C4-2B (cell line): ENCODE data around the gene IL1RAPL2.

ENCODE experiments used
- H3K27ac ChIP-seq: fragments of 450-650 bp; 2 replicates; pipeline ENCODE4 v1.5.1; 2017
- CTCF ChIP-seq: fragments of 450-650 bp; conservative IDR thresholded peaks from 2 replicates; pipeline ENCODE4 v1.5.1; 2017; ENCODE audit warnings: mild to moderate bottlenecking
- ZFX ChIP-seq: fragments of 450-650 bp; IDR thresholded peaks from 2 replicates; pipeline ENCODE4 v1.6.1; 2017

Gene IL1RAPL2

GRCh38 chrX:104679175-104679574 is 113.2 kb downstream of the IL1RAPL2 start:
- TF ChIP-seq CTCF: no peak
- no peak for TF ChIP-seq ZFX
- no peak overlapping the region for H3K27ac ChIP-seq

- TF ChIP-seq ZFX: no peak
- TF ChIP-seq CTCF: no peak
- H3K27ac ChIP-seq: no peak overlapping the region
Observed at GRCh38 chrX:104681214-104681613, 115.2 kb downstream of the IL1RAPL2 start.

- no peak overlapping the region for H3K27ac ChIP-seq
- no peak for TF ChIP-seq CTCF
- no peak for TF ChIP-seq ZFX
Observed at GRCh38 chrX:104684077-104684476, 118.1 kb downstream of the IL1RAPL2 start.

- H3K27ac ChIP-seq: no peak overlapping the region
- no peak for TF ChIP-seq ZFX
- TF ChIP-seq CTCF: no peak
Observed at GRCh38 chrX:104695593-104695992, 129.6 kb downstream of the IL1RAPL2 start.

- no peak for TF ChIP-seq ZFX
- no peak for TF ChIP-seq CTCF
Observed at GRCh38 chrX:104696667-104697066, 130.7 kb downstream of the IL1RAPL2 start.

GRCh38 chrX:104697294-104697693 is 131.3 kb downstream of the IL1RAPL2 start:
- H3K27ac ChIP-seq: no peak overlapping the region
- TF ChIP-seq ZFX: no peak
- TF ChIP-seq CTCF: no peak

More at GRCh38 chrX:104696667-104697066, 130.7 kb downstream of the IL1RAPL2 start:
- H3K27ac ChIP-seq: no peak overlapping the region

- TF ChIP-seq ZFX: no peak
- TF ChIP-seq CTCF: no peak
- no peak overlapping the region for H3K27ac ChIP-seq
Observed at GRCh38 chrX:104707042-104707441, 141.0 kb downstream of the IL1RAPL2 start.
